OCI-LY3 (cell line): ENCODE measurements around the gene AVEN.
"Not testable (repeated sequence)": the region's sequence is repeated elsewhere in the genome, so short reads cannot be mapped to it uniquely, and the experiment has no call there.

ENCODE experiments used
- H2AFZ ChIP-seq: fragments of 200-600, 300-600 bp; shearing (Covaris generic); 2 replicates; pipeline ENCODE4 v1.6.0; 2014; ENCODE audit warnings: antibody characterized with exemption, low read depth, low read length
- H3K27ac ChIP-seq: fragments of 200-600, 300-600 bp; sonication (generic); 2 replicates; pipeline ENCODE4 v1.5.1; 2014; ENCODE audit warnings: mild to moderate bottlenecking, low read length, moderate library complexity, mixed read lengths
- H3K27me3 ChIP-seq: fragments of 200-600, 300-600 bp; sonication (generic); 2 replicates; pipeline ENCODE4 v1.6.1; 2014; ENCODE audit warnings: low read depth, low read length, mixed read lengths
- H3K36me3 ChIP-seq: fragments of 200-600, 300-600 bp; sonication (generic); replicated peaks from 2 replicates; pipeline ENCODE3; 2014; ENCODE audit warnings: low read depth, low read length, mixed read lengths
- H3K4me1 ChIP-seq: fragments of 300-600, 200-600 bp; sonication (generic); 2 replicates; pipeline ENCODE4 v1.6.1; 2014; ENCODE audit warnings: low read length, mixed read lengths
- H3K4me2 ChIP-seq: fragments of 200-600, 300-600 bp; sonication (generic); 2 replicates; pipeline ENCODE4 v1.6.1; 2014; ENCODE audit warnings: low read length, mixed read lengths
- H3K4me3 ChIP-seq: fragments of 300-600, 200-600 bp; sonication (generic); 2 replicates; pipeline ENCODE4 v1.5.1; 2014; ENCODE audit warnings: antibody characterized with exemption, mild to moderate bottlenecking, low read length, moderate library complexity
- H3K79me2 ChIP-seq: fragments of 300-600, 200-600 bp; shearing (Covaris generic); 2 replicates; pipeline ENCODE4 v1.6.1; 2014; ENCODE audit warnings: mild to moderate bottlenecking, low read length, mixed read lengths
- H3K9ac ChIP-seq: fragments of 300-600, 200-600 bp; shearing (Covaris generic); 2 replicates; pipeline ENCODE4 v1.6.0; 2014; ENCODE audit warnings: mild to moderate bottlenecking, low read length, moderate library complexity
- H3K9me3 ChIP-seq: fragments of 200-600, 300-600 bp; shearing (Covaris generic); 2 replicates; pipeline ENCODE4 v1.6.1; 2014; ENCODE audit warnings: low read length, mixed read lengths; ENCODE audit not compliant: insufficient read depth
- H4K20me1 ChIP-seq: fragments of 200-600, 300-600 bp; sonication (generic); 2 replicates; pipeline ENCODE4 v1.6.1; 2016; ENCODE audit warnings: low read length, mixed read lengths; ENCODE audit not compliant: insufficient read depth
- CTCF ChIP-seq: fragments of 200-600, 300-600 bp; sonication (generic); IDR thresholded peaks from 2 replicates; pipeline ENCODE4 v1.5.1; 2014; ENCODE audit warnings: antibody characterized with exemption, low read length, low read depth
- EZH2phosphoT487 ChIP-seq: fragments of 200-600 bp; shearing (Covaris generic); IDR thresholded peaks from 2 replicates; pipeline ENCODE4 v1.6.1; 2018; ENCODE audit warnings: antibody characterized with exemption, mixed run types, low read depth

Gene AVEN

GRCh38 chr15:34056911-34057310, 17.9 kb upstream of the AVEN start:
- Histone ChIP-seq H2AFZ (no peak overlapping the region), H3K4me2 (no peak overlapping the region), H3K79me2 (no peaks in the 10 kb centered on the region), H3K4me1 (no peaks in the 10 kb centered on the region), H3K27ac (no peak overlapping the region), H3K4me3 (no peak overlapping the region), H3K36me3 (no peaks in the 10 kb centered on the region), H3K9ac (no peak overlapping the region), H4K20me1 (no peaks in the 10 kb centered on the region), H3K27me3 (no peaks in the 10 kb centered on the region), H3K9me3 (no peaks in the 10 kb centered on the region)
- no peak for TF ChIP-seq CTCF
- no peak for TF ChIP-seq EZH2phosphoT487

DNA sequence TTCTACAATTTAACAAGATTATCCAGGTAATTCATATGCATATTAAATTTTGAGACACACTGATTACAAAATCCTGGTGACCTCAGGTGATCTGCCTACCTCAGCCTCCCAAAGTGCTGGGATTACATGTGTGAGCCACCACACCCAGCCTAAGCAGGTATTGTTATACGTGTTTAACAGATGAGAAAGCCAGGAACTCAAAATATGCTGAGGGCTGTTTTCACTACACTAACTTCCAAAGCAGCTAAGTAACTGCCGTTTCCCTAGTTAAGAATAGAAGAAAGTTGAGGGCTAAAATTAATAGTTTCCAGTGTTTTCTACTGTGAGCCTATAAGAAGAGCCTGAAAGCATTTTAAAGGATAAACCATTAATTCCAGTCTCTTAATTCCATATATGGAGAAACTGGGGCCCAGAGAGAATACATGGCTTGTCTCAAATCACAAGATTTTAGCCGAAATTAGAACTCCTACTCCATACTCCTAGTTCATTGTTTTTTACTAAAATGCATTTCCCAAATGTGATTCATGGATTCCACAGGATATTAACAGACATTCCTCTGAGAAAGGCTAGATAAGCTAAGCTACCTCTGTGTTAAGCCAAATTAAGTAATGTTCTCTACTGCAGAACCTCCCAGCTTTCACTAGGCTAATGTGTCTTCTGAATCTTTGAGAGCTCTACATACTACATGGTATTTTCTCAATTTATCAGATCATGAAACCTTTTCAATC, 17.0 kb upstream of the AVEN start:
- no peak overlapping the region for H3K4me2 ChIP-seq
- H4K20me1 ChIP-seq, result no peaks in the 10 kb centered on the region
- H3K79me2 ChIP-seq, result no peaks in the 10 kb centered on the region
- H2AFZ ChIP-seq, result no peak overlapping the region
- no peak overlapping the region for H3K27ac ChIP-seq
- no peak for TF ChIP-seq CTCF
- TF ChIP-seq EZH2phosphoT487, result no peak
- no peaks in the 10 kb centered on the region for H3K36me3 ChIP-seq
- H3K9ac ChIP-seq, result no peak overlapping the region
- H3K4me3 ChIP-seq, result no peak overlapping the region
- H3K4me1 ChIP-seq, result no peaks in the 10 kb centered on the region
- no peaks in the 10 kb centered on the region for H3K27me3 ChIP-seq
- no peaks in the 10 kb centered on the region for H3K9me3 ChIP-seq

DNA sequence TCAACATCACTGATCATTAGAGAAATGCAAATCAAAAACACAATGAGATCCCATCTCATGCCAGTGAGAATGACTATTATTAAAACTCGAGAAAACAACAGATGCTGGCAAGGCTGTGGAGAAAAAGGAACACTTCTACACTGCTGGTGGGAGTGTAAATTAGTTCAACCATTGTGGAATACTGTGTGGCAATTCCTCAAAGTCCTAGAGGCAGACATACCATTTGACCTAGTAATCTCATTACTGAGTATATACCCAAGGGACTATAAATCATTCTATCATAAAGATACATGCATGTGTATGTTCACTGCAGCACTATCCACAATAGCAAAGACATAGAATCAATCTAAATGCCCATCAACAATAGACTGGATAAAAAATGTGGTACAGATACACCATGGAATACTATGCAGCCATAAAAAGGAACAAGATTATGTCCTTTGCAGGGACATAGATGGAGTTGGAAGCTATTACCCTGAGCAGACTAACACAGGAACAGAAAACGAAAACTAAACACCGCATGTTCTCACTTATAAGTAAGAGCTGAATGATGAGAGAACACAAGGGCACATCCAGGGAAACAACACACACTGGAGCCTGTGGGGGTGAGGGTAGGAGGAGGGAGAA, 15.2 kb upstream of the AVEN start:
- H4K20me1 ChIP-seq, result no peaks in the 10 kb centered on the region
- H3K4me1 ChIP-seq, result no peaks in the 10 kb centered on the region
- no peak overlapping the region for H3K4me2 ChIP-seq
- no peaks in the 10 kb centered on the region for H3K9me3 ChIP-seq
- no peak overlapping the region for H2AFZ ChIP-seq
- H3K9ac ChIP-seq, result no peak overlapping the region
- no peak overlapping the region for H3K4me3 ChIP-seq
- H3K27ac ChIP-seq, result no peak overlapping the region
- H3K27me3 ChIP-seq, result no peaks in the 10 kb centered on the region
- no peaks in the 10 kb centered on the region for H3K79me2 ChIP-seq
- no peak for TF ChIP-seq CTCF
- H3K36me3 ChIP-seq, result no peaks in the 10 kb centered on the region

DNA sequence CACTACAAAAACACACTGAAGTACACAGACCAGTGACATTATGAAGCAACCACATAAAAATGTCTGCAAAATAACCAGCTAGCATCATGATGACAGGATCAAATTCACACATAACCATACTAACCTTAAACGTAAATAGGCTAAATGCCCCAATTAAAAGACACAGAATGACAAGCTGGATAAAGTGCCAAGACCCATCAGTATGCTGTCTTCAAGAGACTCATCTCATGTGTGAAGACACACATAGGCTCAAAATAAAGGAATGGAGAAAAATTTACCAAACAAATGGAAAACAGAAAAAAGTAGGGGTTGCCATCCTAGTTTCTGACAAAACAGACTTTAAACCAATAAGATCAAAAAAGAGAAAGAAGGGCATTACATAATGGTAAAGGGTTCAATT, 11.4 kb upstream of the AVEN start:
- H3K4me3 ChIP-seq, H3K27ac ChIP-seq, H3K4me1 ChIP-seq, H2AFZ ChIP-seq, H3K79me2 ChIP-seq, H4K20me1 ChIP-seq, H3K36me3 ChIP-seq, H3K27me3 ChIP-seq, H3K4me2 ChIP-seq, H3K9me3 ChIP-seq, H3K9ac ChIP-seq: not testable (repeated sequence)
